Astrocyte of the cerebellum (primary cell): Measurements from ENCODE around the gene PREPL.

ENCODE experiments used
- DNase-seq: peaks from one replicate; pipeline ENCODE4 v3.0.0-alpha.2; 2011; ENCODE audit warnings: low read depth
- H3K4me3 ChIP-seq: 2 replicates; pipeline ENCODE4 v1.5.1; 2011; ENCODE audit warnings: mild to moderate bottlenecking, low read depth, low read length, moderate library complexity
- in situ Hi-C: cut with HindIII; loops from 2 replicates; pipeline ENCODE4 v1.10.0; 2017; ENCODE audit warnings: low sequenced_read_pairs
- TF ChIP-seq, protein P1 (sequence below): IDR thresholded peaks from 2 replicates; pipeline ENCODE4 v1.5.1; 2012; ENCODE audit warnings: low read length, low read depth, moderate library complexity, mild to moderate bottlenecking; ENCODE audit errors: missing control alignments

PREPL gene

DNA sequence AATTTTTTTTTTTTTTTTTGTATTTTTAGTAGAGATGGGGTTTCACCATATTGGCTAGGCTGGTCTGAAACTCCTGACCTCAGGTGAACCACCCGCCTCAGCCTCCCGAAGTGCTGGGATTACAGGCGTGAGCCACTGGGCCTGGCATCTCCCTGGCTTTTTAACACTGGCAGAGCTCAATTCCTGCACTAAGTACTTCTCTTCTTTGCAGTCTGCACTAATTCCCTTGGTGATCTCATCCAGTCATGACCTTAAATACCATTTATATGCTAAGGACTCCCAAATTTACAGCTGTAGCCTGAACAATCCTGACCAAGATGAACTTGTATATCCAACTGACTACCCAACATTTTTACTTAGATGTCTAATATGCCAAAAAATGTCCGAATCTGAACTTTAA lies 10.2 kb downstream of the PREPL start:
- in situ Hi-C loops = no loop called here
- TF ChIP-seq, protein P1, sequence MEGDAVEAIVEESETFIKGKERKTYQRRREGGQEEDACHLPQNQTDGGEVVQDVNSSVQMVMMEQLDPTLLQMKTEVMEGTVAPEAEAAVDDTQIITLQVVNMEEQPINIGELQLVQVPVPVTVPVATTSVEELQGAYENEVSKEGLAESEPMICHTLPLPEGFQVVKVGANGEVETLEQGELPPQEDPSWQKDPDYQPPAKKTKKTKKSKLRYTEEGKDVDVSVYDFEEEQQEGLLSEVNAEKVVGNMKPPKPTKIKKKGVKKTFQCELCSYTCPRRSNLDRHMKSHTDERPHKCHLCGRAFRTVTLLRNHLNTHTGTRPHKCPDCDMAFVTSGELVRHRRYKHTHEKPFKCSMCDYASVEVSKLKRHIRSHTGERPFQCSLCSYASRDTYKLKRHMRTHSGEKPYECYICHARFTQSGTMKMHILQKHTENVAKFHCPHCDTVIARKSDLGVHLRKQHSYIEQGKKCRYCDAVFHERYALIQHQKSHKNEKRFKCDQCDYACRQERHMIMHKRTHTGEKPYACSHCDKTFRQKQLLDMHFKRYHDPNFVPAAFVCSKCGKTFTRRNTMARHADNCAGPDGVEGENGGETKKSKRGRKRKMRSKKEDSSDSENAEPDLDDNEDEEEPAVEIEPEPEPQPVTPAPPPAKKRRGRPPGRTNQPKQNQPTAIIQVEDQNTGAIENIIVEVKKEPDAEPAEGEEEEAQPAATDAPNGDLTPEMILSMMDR = no peak
- no peak for DNase-seq
- H3K4me3 ChIP-seq = no peak overlapping the region

- in situ Hi-C loops = no loop called here
- TF ChIP-seq, protein P1 = no peak
- no peak for DNase-seq
- H3K4me3 ChIP-seq = no peak overlapping the region
These were observed 11.8 kb downstream of the PREPL start for GRCh38 chr2:44349506-44349905.

- in situ Hi-C loops = no loop called here
- TF ChIP-seq, protein P1 = no peak
- peak; percentile 27 for DNase-seq
- H3K4me3 ChIP-seq = no peak overlapping the region
These were observed 12.9 kb downstream of the PREPL start for GRCh38 chr2:44348400-44348799.

GRCh38 chr2:44347526-44347925 lies 13.8 kb downstream of the PREPL start:
- in situ Hi-C loops = no loop called here

GRCh38 chr2:44342854-44343253 lies 18.4 kb downstream of the PREPL start:
- H3K4me3 ChIP-seq = no peak overlapping the region
- TF ChIP-seq, protein P1 = peak; percentile 42
- no peak for DNase-seq
- in situ Hi-C loops = no loop called here

More at GRCh38 chr2:44347526-44347925, 13.8 kb downstream of the PREPL start:
- no peak for DNase-seq
- TF ChIP-seq, protein P1 = no peak
- H3K4me3 ChIP-seq = no peak overlapping the region

DNA sequence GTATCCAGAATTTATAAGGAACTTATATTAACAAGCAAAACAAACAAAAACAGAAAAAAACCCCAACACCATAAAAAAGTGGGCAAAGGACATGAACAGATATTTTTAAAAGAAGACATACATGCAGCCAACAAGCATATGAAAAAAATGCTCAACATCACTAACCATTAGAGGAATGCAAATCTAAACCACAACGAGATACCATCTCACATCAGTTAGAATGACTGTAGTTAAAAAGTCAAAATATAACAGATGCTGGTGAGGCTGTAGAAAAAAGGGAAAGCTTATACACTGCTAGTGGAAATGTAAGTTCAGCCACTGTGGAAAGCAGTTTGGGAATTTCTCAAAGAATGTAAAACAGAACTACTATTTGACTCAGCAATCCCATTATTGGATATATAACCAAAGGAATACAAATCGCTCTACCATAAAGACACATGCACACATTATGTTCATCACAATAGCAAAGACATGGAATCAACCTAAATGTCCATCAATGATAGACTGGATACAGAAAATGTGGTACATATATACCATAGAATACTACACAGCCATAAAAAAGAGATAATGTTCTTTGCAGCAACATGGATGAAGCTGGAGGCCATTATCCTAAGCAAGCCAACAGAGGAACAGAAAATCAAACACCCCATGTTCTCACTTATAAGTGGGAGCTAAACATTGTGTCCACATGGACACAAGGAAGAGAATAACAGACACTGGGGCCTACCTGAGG lies 25.3 kb downstream of the PREPL start:
- no peak overlapping the region for H3K4me3 ChIP-seq
- in situ Hi-C loops = no loop called here
- DNase-seq = no peak
- TF ChIP-seq, protein P1 = no peak
